Prostate gland (tissue), 2 donors: ENCODE data around the gene ANXA4. TPM values are rescaled to one million over a fixed set of nuclear protein-coding genes. Genes with fewer than 3 reads are reported as not detected.

Source experiments
- DNase-seq: peaks from one replicate; pipeline ENCODE4 v3.0.0-alpha.2; 2019; ENCODE audit warnings: low spot score
- H3K27ac ChIP-seq, 2 donors: fragments of 200-600 bp; sonication (generic); 2 replicates each; pipeline ENCODE4 v1.5.1; 2017 to 2019
- H3K27me3 ChIP-seq: fragments of 200-600 bp; sonication (generic); replicated peaks from 2 replicates; pipeline ENCODE4 v1.5.1; 2019; ENCODE audit not compliant: insufficient read depth
- H3K36me3 ChIP-seq, 2 donors: fragments of 200-600 bp; sonication (generic); 1 replicate in 1 of 2; 2 replicates in 1 of 2; pipeline versions ENCODE4 v1.5.1 to v1.8.1; 2017 to 2019
- H3K4me1 ChIP-seq: fragments of 200-600 bp; sonication (generic); replicated peaks from 2 replicates; pipeline ENCODE4 v1.5.1; 2019
- H3K4me3 ChIP-seq, 2 donors: fragments of 200-600 bp; sonication (generic); 2 replicates each; pipeline ENCODE4 v1.5.1; 2017 to 2019
- H3K9me3 ChIP-seq: fragments of 200-600 bp; sonication (generic); 2 replicates; pipeline ENCODE4 v1.5.1; 2017
- POLR2A ChIP-seq: fragments of 450-650 bp; IDR thresholded peaks from one replicate; pipeline ENCODE4 v1.6.1; 2016; ENCODE audit warnings: antibody characterized with exemption, mild to moderate bottlenecking
- POLR2AphosphoS5 ChIP-seq: sonication (generic); formaldehyde crosslinking; IDR thresholded peaks from one replicate; pipeline ENCODE4 v1.6.1; 2017; ENCODE audit warnings: antibody characterized with exemption
- WGBS: methylation state at CpG from one replicate; pipeline ENCODE4 v1.1.5; 2018; 5-methylcytosine and 5-hydroxymethylcytosine counted together
- intact Hi-C: fragments of 100-400 bp; cut with DNase I; formaldehyde crosslinking; loops from one replicate; pipeline ENCODE4 v1.14.2; 2022
- total RNA-seq, 2 donors: library from RNA; depleted of rRNA; stranded (reverse); fragments of >200 nt; gene quantifications; one replicate each; pipeline ENCODE4 v1.1.0, GENCODE V29; 2016
- TF ChIP-seq, protein P1 (sequence below), 4 experiments: fragments of 200-600 bp in 2 of 4; fragments of 450-650 bp in 2 of 4; sonication (generic) in 2 of 4; IDR thresholded peaks; 1 replicate in 3 of 4; 2 replicates in 1 of 4; pipeline ENCODE4 v1.5.1; 2016 to 2019; ENCODE audit warnings: antibody characterized with exemption in 4 of 4, mild to moderate bottlenecking in 2 of 4, moderate library complexity in 2 of 4

ANXA4 gene
- total RNA-seq, 2 donors from 2014 or later, result 37.7 to 40.1 TPM

DNA sequence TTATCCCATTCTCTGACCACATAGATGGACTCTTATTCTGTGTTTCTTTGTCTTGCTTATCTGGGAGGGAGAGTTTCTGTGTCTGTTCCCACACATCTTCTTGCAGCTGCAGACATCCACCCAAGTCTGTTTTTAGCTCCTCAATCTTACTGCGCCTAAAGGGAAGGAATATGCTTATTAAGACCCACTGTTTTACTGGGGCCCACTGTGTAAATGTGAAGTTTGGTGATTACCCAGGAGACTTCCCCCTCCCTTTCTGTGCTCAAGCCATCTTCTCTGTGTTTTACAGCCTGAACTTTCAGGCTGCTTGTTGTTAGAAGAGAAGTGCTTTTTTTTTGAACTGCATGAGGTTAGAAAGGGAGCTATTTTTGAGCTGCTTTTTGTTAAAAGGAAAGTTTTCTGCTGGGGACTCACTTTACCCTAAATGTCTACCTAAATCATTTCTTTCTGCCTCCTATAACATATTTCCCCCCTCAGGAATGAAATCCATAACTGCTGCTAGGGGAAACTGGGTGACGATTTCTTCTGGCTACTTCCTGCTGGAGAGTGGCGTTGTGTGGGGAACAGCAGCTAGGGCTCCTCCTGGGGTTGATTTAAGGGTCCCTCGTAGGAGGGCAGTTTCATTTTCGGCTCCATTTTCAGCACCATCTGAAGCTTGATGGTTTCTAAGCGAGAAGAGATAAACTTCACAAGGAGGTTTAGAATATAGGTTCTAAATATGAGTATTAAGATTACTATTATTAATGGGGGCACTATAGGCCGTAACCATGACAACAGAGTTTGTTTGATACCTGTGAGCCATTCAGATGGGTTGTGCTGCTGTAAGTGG lies 48.1 kb downstream of the ANXA4 start:
- Histone ChIP-seq H3K27ac (peak overlapping the region; percentile 64 to 73), H3K4me3 (no peak overlapping the region), H3K27me3 (no peaks in the 10 kb centered on the region), H3K36me3 (no peaks in the 10 kb centered on the region), H3K4me1 (no peaks in the 10 kb centered on the region), H3K9me3 (no peaks in the 10 kb centered on the region)
- WGBS, result 27% methylated on average over 7 of the region's 7 CpGs
- intact Hi-C loops, result no loop called here
- DNase-seq, result no peak
- TF ChIP-seq, protein P1, sequence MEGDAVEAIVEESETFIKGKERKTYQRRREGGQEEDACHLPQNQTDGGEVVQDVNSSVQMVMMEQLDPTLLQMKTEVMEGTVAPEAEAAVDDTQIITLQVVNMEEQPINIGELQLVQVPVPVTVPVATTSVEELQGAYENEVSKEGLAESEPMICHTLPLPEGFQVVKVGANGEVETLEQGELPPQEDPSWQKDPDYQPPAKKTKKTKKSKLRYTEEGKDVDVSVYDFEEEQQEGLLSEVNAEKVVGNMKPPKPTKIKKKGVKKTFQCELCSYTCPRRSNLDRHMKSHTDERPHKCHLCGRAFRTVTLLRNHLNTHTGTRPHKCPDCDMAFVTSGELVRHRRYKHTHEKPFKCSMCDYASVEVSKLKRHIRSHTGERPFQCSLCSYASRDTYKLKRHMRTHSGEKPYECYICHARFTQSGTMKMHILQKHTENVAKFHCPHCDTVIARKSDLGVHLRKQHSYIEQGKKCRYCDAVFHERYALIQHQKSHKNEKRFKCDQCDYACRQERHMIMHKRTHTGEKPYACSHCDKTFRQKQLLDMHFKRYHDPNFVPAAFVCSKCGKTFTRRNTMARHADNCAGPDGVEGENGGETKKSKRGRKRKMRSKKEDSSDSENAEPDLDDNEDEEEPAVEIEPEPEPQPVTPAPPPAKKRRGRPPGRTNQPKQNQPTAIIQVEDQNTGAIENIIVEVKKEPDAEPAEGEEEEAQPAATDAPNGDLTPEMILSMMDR (IDR thresholded peaks at IDR 0.05), result no peak
- TF ChIP-seq POLR2A (no peak), POLR2AphosphoS5 (no peak)

DNA sequence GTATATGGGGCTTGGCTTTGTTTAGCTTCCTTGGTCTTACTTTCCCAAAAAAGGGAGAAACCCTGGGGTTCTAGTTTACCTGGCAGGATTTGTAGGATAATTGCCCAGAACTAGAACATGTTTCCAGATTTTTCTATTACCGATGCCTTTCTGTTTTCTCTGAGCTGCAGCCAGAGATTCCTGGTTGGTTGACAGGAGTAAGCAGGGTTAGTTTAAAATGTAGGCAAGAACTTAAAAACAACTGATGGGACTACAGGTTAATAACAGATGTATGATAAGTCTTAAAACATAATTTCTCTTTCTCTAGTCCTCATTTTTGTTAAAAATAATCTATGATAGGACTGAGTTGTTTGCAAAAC lies 48.6 kb downstream of the ANXA4 start:
- H3K36me3 ChIP-seq, result no peaks in the 10 kb centered on the region
- DNase-seq, result no peak
- H3K4me3 ChIP-seq, result no peak overlapping the region
- H3K27ac ChIP-seq, result peak overlapping the region; percentile 64 to 73
- no peaks in the 10 kb centered on the region for H3K9me3 ChIP-seq
- intact Hi-C loops, result no loop called here
- 19% methylated on average over 1 of the region's 1 CpG for WGBS
- no peaks in the 10 kb centered on the region for H3K27me3 ChIP-seq
- TF ChIP-seq POLR2AphosphoS5 (no peak), POLR2A (no peak)
- TF ChIP-seq, protein P1 (IDR thresholded peaks at IDR 0.05), result no peak
- no peaks in the 10 kb centered on the region for H3K4me1 ChIP-seq

DNA sequence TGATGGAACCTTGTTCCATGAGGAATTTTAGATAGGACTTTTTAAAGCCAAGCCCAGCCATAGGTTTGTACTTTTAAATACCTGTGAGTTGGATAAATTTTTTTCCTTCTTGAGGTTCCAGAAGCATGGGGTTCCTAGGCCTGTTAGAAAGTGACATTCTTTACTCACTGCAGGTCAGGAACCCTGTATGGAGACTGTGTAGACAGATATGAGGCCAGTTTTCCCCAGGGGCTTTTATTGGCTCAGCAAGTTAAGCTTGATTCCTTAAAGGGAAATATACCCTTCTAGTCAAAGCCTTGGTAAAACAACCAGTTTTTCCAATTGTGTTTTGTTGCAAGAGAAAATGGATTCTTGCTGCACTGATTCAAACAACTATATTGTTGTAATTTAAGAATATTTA lies 49.1 kb downstream of the ANXA4 start:
- TF ChIP-seq, protein P1 (IDR thresholded peaks at IDR 0.05), result no peak
- TF ChIP-seq POLR2AphosphoS5 (no peak), POLR2A (no peak)
- Histone ChIP-seq H3K4me3 (no peak overlapping the region), H3K36me3 (no peaks in the 10 kb centered on the region), H3K9me3 (no peaks in the 10 kb centered on the region), H3K27me3 (no peaks in the 10 kb centered on the region), H3K4me1 (no peaks in the 10 kb centered on the region), H3K27ac (peak overlapping the region in 1 of 2 donors; percentile 73)
- intact Hi-C loops, result no loop called here
- DNase-seq, result no peak

DNA sequence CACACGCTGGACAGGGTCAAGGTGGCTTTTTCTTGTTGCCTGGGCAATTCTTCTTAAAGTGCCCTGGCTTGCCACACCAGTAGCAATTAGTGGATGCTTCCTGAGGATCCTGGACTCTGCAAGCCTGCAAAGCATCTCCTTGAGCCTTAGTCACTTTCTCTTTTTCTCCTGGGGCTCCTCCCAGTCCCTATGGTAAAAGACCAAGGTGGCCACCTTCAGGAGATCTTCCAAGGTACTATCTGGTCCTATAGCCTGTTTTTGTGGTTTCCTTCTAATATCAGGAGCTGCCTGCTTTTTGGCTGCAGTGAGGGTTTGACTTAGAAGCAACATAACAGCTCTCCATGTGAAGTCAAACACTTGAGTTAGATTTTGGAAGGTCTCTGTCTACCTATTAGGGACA lies 54.2 kb downstream of the ANXA4 start:
- no peaks in the 10 kb centered on the region for H3K4me1 ChIP-seq
- WGBS, result 100% methylated on average over 1 of the region's 1 CpG
- H3K27ac ChIP-seq, result no peak overlapping the region
- intact Hi-C loops, result loop anchor here (5.0 kb wide), 1 partner anchor 54 kb away; the partner anchor contains the start of gene ANXA4
- no peaks in the 10 kb centered on the region for H3K9me3 ChIP-seq
- no peak for DNase-seq
- TF ChIP-seq POLR2AphosphoS5 (no peak), POLR2A (no peak)
- TF ChIP-seq, protein P1 (IDR thresholded peaks at IDR 0.05), result no peak
- H3K36me3 ChIP-seq, result no peaks in the 10 kb centered on the region
- H3K27me3 ChIP-seq, result no peaks in the 10 kb centered on the region
- no peak overlapping the region for H3K4me3 ChIP-seq

DNA sequence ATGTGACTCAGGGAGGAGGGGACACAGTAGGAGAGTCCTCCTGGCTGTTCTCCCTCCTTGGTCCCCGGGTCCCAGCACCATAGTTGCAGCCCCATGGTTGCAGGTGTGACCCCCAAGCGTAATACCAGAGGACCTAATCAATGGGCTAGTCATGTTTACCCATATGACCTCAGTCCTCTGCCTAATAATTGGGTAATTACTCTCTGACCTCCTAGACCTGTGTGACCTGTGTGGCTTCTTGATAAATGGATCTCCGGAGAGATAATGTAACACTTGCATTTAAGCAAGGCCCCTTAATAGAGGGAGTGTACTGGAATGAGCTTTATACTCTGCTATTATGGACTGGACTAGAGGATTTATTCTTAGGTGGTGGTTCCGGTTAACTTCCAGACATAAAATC lies 55.3 kb downstream of the ANXA4 start:
- H3K9me3 ChIP-seq, result no peaks in the 10 kb centered on the region
- H3K4me3 ChIP-seq, result no peak overlapping the region
- TF ChIP-seq POLR2A, result no peak
- no peak for TF ChIP-seq POLR2AphosphoS5
- TF ChIP-seq, protein P1 (IDR thresholded peaks at IDR 0.05), result no peak
- H3K4me1 ChIP-seq, result no peaks in the 10 kb centered on the region
- no peaks in the 10 kb centered on the region for H3K27me3 ChIP-seq
- intact Hi-C loops, result loop anchor here (5.0 kb wide), 1 partner anchor 55 kb away; the partner anchor contains the start of gene ANXA4
- WGBS, result 73% methylated on average over 4 of the region's 4 CpGs
- DNase-seq, result no peak
- no peaks in the 10 kb centered on the region for H3K36me3 ChIP-seq
- H3K27ac ChIP-seq, result peak overlapping the region; percentile 60 to 78
